ENCODE measurements around the gene DESI2.

The DESI2 gene

DNA sequence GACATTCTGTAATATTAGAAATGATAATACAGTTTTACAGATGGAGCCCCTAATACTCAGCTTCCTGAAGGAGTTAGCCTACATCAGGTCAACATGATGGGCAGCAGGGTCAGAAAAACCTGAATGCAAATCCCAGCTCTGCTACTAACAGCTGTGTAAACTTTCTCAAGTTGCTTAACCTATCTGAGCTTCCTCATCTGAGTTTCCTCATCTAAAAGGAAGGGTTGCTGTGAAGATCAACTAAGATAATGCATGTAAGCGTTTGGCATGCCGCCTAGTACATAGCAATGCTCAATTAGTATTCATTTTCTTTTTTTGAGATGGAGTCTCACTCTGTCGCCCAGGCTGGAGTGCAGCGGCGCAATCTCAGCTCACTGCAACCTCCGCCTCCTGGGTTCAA is 18.4 kb upstream of the DESI2 start:
- Histone ChIP-seq H3K79me2 (ENCODE audit: insufficient read depth, low read length) (no peaks in the 10 kb centered on the region), H3K36me3 (ENCODE audit: low read length) (no peaks in the 10 kb centered on the region), H4K20me1 (ENCODE audit: low read depth, low read length) (no peaks in the 10 kb centered on the region), H3K4me3 (ENCODE audit: insufficient read depth, low read length, poor library complexity, severe bottlenecking) (no peak overlapping the region), H3F3A (ENCODE audit: insufficient read depth) (no peaks in the 10 kb centered on the region), H3K27ac (ENCODE audit: low read depth, low read length) (no peak overlapping the region), H2AFZ (ENCODE audit: low read depth, low read length, severe bottlenecking) (no peak overlapping the region), H3K9me3 (ENCODE audit: insufficient read depth, low read length) (no peaks in the 10 kb centered on the region), H3K9ac (ENCODE audit: low read length) (no peak overlapping the region), H3K4me2 (ENCODE audit: low read depth, low read length, poor library complexity, severe bottlenecking) (no peak overlapping the region), H3K9me2 (replicated peaks; ENCODE audit: insufficient read depth, low read length) (no peaks in the 10 kb centered on the region), H3K27me3 (ENCODE audit: low read length) (no peaks in the 10 kb centered on the region)
- no peak for TF ChIP-seq EZH2phosphoT487 (conservative IDR thresholded peaks at IDR 0.05; ENCODE audit: low read length)
- TF ChIP-seq, protein P1, sequence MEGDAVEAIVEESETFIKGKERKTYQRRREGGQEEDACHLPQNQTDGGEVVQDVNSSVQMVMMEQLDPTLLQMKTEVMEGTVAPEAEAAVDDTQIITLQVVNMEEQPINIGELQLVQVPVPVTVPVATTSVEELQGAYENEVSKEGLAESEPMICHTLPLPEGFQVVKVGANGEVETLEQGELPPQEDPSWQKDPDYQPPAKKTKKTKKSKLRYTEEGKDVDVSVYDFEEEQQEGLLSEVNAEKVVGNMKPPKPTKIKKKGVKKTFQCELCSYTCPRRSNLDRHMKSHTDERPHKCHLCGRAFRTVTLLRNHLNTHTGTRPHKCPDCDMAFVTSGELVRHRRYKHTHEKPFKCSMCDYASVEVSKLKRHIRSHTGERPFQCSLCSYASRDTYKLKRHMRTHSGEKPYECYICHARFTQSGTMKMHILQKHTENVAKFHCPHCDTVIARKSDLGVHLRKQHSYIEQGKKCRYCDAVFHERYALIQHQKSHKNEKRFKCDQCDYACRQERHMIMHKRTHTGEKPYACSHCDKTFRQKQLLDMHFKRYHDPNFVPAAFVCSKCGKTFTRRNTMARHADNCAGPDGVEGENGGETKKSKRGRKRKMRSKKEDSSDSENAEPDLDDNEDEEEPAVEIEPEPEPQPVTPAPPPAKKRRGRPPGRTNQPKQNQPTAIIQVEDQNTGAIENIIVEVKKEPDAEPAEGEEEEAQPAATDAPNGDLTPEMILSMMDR (IDR thresholded peaks at IDR 0.05; ENCODE audit: insufficient read depth, low read length, poor library complexity, severe bottlenecking), result no peak

DNA sequence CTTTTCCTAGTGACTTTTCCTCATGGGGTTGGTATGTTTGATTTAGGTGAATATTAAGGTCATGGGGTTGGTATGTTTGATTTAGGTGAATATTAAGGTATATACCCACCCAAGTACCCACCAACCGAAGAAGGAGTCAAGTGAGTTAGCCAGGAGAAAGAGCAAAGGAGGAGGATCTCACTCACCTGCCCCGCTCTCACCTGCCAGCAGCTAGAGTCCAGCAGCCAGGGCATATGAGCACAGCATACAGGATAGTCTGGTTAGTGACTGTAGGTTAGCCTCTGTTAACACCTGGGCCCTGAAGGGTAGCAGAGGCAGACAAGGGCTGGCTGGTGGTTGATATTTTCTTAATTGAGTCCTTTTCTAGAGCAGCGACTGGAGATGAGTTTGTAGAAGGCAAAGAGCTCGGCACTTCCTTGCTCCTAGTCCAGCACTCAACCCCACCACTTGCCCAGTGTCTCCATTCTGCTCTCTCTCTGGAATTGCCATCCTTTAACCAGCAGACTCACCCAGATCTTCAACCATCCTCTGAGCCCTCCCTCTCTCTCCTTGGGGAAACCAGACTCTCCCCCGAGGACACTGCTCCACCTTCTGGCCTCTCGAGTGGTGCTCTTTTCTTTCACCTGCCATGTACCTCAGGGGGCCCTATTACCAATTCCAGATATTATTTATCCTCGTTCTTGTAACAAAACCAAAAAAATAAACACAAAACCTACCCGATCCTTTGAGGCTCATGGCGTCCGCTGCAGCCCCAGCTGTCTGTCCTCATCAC is 16.3 kb upstream of the DESI2 start:
- Histone ChIP-seq H3K4me3 (ENCODE audit: insufficient read depth, low read length, poor library complexity, severe bottlenecking) (no peak overlapping the region), H3K27me3 (ENCODE audit: low read length) (no peaks in the 10 kb centered on the region), H3K4me2 (ENCODE audit: low read depth, low read length, poor library complexity, severe bottlenecking) (no peak overlapping the region), H3K9me2 (replicated peaks; ENCODE audit: insufficient read depth, low read length) (no peaks in the 10 kb centered on the region), H3K9me3 (ENCODE audit: insufficient read depth, low read length) (no peaks in the 10 kb centered on the region), H3F3A (ENCODE audit: insufficient read depth) (no peaks in the 10 kb centered on the region), H3K79me2 (ENCODE audit: insufficient read depth, low read length) (no peaks in the 10 kb centered on the region), H2AFZ (ENCODE audit: low read depth, low read length, severe bottlenecking) (no peak overlapping the region), H3K9ac (ENCODE audit: low read length) (no peak overlapping the region), H3K27ac (ENCODE audit: low read depth, low read length) (no peak overlapping the region), H3K36me3 (ENCODE audit: low read length) (no peaks in the 10 kb centered on the region), H4K20me1 (ENCODE audit: low read depth, low read length) (no peaks in the 10 kb centered on the region)
- TF ChIP-seq, protein P1 (IDR thresholded peaks at IDR 0.05; ENCODE audit: insufficient read depth, low read length, poor library complexity, severe bottlenecking), result no peak
- TF ChIP-seq EZH2phosphoT487 (conservative IDR thresholded peaks at IDR 0.05; ENCODE audit: low read length), result no peak

GRCh38 chr1:244639561-244639960 is 13.4 kb upstream of the DESI2 start:
- Histone ChIP-seq H3K27me3 (ENCODE audit: low read length) (no peaks in the 10 kb centered on the region), H2AFZ (ENCODE audit: low read depth, low read length, severe bottlenecking) (no peak overlapping the region), H3F3A (ENCODE audit: insufficient read depth) (no peaks in the 10 kb centered on the region), H3K27ac (ENCODE audit: low read depth, low read length) (no peak overlapping the region), H4K20me1 (ENCODE audit: low read depth, low read length) (no peaks in the 10 kb centered on the region), H3K4me2 (ENCODE audit: low read depth, low read length, poor library complexity, severe bottlenecking) (no peak overlapping the region), H3K9me3 (ENCODE audit: insufficient read depth, low read length) (no peaks in the 10 kb centered on the region), H3K4me3 (ENCODE audit: insufficient read depth, low read length, poor library complexity, severe bottlenecking) (no peak overlapping the region), H3K36me3 (ENCODE audit: low read length) (no peaks in the 10 kb centered on the region), H3K9ac (ENCODE audit: low read length) (no peak overlapping the region), H3K9me2 (replicated peaks; ENCODE audit: insufficient read depth, low read length) (no peaks in the 10 kb centered on the region), H3K79me2 (ENCODE audit: insufficient read depth, low read length) (no peaks in the 10 kb centered on the region)
- no peak for TF ChIP-seq EZH2phosphoT487 (conservative IDR thresholded peaks at IDR 0.05; ENCODE audit: low read length)
- TF ChIP-seq, protein P1 (IDR thresholded peaks at IDR 0.05; ENCODE audit: insufficient read depth, low read length, poor library complexity, severe bottlenecking), result no peak

Data from SU-DHL-6 (cell line).